ENCODE results near the gene TNFSF15.

Gene TNFSF15

DNA sequence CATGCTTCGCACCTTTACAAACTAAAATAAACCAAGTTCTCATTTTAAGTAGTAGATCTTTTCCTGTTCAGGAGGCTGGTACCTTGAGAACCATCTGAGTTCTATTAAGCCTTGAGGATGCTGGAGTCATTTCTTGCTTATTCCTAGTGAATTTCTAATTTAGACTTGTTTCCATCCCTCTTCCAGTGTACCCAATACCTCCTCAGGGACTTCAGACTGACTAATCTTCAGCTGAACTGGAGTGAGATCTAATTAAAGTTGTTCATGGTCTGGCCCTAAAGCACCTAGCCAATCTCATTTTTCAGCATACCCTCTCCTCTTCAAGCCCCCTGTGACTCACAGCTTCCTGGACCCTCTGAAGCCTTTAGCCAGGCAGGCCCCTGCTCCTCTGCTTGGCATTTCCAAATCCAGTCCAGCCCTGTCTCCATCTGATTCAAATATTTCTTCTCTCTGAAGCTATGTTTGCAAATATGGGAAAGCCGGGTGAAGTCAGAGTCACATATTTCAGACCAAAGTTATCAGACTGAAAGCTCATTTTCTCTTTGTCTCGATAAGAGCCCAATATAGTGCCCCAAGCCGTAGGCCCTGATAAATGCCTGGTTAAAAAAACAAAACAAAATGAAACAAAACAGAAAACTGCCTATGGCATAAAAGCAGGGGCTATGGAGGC, 19.4 kb upstream of the TNFSF15 start:
- no peak for DNase-seq (ENCODE audit: extremely low read depth in 1 of 2, low read depth in 1 of 2)

DNA sequence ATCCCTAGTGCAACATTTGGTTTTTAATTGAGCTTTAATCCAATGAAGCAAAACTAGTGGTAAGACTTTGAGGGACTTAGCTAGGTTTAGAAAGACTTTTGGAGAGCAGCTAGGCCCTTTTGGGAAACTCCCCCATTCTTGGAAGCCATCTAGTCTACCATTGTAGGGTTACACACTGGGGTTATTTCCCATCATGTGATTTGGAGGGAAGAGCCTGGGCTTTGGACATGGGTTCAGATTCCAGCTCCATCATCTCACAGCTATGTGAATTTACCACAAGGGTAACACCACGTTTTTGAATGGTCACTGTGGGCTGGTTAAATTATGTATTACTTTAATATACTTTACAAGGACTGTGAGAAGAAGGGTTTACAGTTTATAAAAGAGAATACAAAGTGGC, 18.3 kb upstream of the TNFSF15 start:
- DNase-seq (ENCODE audit: extremely low read depth in 1 of 2, low read depth in 1 of 2) = no peak

DNA sequence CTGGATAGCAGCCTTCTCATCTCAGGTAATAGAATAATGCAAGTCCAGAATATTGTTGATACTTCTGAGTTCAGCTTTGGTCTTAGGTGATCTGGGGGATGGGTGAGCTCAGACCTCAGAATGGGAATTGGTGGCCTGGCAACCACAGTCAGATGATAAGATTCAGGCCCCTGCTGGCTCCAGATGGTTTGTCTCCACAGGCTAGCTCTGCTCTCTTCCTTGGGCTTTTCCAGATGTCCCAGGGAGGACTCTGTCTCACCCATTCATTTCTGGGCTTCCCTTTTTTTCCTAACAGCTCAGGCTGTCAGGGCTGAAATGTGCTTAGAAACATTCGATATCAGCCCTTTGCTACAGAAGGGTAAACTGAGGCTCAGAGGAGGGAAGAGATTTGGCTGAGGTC, 17.6 kb upstream of the TNFSF15 start:
- DNase-seq (ENCODE audit: extremely low read depth in 1 of 2, low read depth in 1 of 2) = no peak

DNA sequence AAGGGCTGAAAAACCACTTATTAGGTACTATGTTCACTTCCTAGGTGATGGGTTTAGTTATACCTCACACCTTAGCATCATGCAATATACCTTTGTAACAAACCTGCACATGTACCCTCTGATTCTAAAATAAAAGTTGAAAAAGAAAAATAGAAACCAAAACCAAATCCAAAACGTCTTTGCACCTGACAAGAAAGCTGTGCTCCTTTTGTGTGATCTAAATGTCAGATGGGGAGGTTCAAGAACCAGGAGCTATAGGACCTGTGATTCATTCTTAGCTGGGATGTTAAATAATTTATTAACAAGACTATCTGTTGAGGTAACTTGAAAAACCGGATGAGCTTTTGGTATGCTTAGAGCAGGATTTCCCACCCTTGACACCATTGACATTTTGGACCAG, 16.9 kb upstream of the TNFSF15 start:
- DNase-seq (ENCODE audit: extremely low read depth in 1 of 2, low read depth in 1 of 2) = no peak

DNA sequence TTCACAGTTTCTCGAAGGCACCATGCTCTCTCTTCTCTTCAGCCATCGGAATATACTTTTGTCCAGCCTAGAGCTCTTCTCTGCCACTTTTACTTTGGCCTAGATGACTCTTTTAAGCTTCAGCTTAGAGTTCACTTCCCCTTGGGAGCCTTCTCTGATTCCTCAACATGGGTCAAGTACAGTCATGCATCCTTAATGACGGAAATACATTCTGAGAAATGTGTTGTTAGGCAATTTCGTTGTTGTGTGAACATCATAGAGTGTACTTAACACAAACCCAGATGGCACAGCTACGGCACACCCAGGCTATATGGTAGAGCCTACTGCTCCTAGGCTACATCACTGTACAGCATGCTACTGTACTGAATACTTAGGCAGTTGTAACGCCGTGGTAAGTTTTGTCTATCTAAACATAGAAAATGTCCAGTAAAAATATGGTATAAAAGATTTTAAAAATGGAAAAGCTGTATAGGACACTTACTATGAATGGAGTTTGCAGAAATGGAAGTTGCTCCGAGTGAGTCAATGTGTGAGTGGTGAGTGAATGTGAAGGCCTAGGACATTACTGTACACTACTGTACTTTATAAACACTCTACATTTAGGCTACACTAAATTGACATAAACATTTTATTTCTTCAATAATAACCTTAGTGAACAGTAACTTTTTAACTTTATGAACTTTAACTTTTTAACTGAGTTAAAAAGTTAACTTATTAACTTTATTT, 15.1 kb upstream of the TNFSF15 start:
- DNase-seq (ENCODE audit: extremely low read depth in 1 of 2, low read depth in 1 of 2) = no peak

DNA sequence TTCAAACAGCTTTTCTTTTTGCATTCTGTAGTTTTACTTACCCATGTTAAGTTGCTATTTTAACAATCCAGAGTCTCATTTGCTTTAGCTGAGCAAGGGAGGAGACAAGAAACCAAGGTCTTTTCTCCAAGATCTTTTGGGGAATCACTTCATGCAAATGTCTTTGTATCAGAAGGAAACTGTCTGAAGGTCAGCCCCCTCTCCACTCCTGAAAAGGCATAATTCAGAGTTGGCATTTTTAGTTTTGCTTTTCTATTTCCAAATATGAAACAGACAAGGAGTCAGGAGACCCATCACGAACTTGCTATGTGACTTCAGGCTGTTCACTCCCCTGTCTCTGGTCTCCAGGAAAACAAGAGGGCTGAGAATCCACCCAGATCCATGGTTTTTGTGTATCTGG, 12.3 kb upstream of the TNFSF15 start:
- DNase-seq (ENCODE audit: extremely low read depth in 1 of 2, low read depth in 1 of 2) = no peak

DNA sequence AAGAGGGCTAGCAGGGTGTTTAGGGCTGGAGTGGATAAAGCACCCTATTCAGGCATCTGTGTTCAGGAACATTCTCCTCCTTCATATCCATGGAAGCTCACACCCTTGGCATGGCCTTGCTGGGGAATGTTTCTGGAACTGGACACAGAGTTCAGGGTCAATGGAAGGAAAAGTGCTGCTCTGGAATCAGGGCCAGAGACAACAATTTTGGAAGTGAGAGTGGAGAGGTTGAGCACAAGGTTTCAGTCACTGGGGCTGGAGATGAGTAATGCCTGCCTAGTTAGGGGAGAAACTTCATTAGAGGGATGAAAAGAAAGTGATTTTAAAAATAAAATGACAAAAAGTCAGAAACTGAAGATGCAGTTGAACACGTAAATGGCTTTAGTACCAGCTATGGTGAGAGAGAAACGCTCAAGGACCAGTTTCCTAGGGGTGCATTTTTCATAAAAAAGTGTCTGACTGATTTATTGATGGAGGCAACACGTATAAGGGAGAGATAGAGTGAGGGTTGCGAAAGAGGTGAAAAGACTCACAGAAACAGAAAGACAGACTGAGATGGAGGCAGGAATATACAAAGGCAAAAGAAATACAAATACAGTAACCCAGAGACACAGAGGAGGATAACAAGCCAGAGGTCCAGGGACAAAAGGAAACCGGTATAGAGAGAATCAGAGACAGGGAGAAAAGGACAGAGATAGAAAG, 8.0 kb upstream of the TNFSF15 start:
- DNase-seq (ENCODE audit: extremely low read depth in 1 of 2, low read depth in 1 of 2) = no peak

DNA sequence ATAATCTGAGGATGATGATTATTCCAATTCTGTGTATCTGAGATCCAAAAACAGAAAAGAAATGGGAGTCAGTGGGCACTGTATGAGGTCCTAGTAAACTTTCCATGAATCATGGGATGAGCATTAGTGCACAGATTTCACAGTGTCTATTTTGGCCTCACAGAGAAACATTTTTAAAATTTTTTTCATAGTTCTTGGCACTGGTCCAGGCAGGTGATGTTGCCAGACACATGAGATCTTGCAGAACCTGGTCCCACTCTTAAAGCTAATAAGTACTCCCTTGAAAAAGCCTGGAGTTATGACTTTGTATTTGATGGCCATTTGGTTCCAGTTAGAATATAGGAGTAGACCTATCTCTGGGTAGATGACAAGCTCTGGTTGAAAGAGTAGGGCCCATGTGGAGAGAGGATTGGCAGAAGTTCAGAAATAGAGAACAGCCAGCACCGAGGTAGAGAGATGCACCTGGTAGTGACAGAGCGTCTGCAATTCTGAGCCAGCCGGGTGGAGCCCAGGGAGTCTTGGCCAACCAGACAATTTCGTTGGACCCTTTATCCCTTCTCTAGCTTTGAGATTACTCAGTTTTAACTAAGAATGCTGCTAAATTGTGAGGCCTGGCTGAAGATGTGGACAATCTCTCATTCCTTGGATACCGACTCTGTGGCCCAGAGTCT, 6.3 kb upstream of the TNFSF15 start:
- DNase-seq (ENCODE audit: extremely low read depth in 1 of 2, low read depth in 1 of 2) = no peak

DNA sequence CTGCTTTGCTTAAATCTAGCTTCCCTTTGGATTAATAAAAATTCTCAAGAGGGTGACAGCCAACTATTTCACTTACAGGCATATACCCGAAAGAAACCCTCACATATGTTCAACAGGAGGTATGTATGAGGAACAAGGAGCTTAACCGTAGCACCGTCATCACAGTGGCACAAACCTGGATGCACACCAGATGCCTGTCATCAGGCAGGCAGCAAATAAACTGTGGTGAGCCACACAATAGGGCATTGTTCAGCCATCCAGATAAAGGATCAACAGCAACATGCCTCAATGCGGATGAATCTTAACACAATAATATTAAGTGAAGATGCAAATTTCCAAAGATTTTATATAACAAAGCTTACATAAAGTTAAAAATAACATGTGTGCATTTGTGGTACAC, 5.5 kb upstream of the TNFSF15 start:
- DNase-seq (ENCODE audit: extremely low read depth in 1 of 2, low read depth in 1 of 2) = no peak

DNA sequence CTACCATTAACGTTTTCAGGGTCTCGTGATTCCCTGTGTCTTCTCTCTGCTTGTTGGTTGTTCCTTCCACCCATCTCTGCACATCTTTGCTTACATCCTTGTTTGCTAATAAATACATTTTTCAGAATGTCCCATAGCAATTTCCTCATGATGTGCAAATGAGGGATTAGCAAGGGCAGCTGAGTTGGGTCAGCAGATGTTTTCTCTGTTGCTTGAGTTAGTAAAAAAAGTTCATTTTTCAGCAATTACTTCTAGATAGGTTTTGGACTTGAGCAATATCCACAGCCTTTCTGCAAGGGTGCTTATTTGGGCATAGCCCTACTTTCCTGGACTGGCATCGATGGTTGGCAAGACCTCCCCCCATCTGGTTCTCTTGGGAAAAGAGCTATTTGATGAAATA, 4.8 kb upstream of the TNFSF15 start:
- DNase-seq (ENCODE audit: extremely low read depth in 1 of 2, low read depth in 1 of 2) = no peak

DNA sequence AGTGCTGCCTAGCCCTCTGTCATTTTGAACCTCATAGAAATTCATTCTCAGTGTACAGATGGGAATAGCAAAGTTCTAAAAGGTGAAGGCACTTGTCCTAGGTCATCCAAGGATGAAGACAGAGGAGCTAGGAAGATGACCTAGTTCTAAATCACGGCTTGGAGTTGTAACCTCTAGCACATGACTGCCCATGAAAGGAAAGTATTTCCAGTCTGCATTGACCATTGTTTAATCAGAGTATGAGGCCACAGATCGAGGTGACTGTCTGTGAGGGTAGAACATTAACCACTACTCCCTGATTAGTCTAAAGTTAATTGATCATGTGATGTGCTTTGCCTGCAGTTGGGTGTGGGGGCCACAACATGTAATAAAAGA, 674 bp upstream of the TNFSF15 start:
- DNase-seq (ENCODE audit: extremely low read depth in 1 of 2, low read depth in 1 of 2) = no peak

DNA sequence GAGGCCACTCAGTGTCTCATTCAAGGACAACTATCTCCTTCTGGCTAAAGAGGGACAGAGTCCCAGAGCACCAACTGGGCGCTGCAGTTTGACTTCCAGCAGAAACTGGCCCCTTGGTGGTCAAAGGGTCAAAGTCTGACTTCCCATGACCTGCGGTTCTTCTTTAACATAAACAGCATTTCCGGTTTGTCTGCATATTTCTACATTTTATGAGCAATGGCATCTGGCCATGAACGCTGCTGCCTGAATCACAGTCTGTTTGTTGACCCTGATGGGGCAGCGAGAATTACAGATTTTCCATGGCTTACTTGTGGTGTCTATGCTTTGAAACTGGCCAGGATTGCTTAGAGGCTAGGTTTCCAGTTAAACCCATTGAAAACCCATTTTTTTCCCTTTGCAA, 1.3 kb downstream of the TNFSF15 start:
- no peak for DNase-seq (ENCODE audit: extremely low read depth in 1 of 2, low read depth in 1 of 2)

DNA sequence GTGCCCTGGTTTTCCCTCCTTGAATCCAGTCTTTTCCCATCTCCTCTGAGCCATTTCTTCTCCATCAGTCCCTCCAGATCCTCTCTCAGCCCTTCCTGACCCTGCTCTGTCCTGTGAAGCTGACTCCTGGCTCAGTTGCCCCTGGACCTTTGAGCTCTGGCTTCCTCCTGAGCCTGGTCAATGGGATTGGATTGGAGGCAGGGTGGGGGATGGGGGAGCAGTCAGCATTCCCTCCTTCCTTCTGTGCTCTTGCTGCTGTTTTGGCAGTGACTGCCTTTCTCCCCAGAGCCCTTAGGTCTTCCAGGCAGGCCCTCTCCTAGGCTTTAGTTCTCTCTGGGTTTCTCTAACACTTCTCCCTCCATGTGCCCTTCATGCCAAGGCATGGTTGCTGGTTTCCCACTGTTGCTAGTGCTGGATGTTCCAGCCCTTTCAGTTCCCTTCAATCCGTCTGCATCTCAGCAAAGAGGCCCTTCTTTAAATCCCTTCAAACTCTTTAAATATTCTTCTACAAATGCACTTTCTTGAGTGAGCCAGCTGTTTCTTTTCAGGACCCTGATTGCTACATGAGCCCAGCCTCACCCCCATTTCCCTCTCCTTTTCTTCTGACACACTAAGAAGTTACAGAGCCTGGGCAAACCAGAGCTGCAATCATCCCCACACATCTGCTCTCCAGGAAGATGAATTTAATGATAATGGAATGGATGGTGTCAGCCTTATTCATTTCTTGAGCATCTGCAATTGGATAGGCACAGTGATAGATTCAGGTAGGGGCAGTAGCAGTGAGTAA, 2.2 kb downstream of the TNFSF15 start:
- DNase-seq (ENCODE audit: extremely low read depth in 1 of 2, low read depth in 1 of 2) = no peak

DNA sequence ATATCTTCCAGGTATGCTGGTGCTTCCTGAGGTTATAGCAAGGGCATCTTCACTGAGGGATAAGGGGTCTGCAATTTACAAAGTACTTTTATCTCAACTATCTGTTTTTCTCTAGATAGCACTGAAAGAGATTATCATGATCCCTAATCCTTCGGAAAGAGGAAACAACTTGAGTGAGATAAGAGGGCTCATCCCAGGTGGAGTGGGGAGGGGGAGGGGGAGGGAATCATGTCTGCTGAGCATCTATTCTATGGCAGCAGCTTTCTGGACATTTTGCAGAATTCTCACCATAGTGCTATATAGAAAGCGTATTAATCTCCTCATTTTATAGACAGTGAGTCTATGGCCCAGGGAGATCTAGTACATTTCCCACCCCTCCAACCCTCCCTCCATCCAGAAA, 5.9 kb downstream of the TNFSF15 start:
- no peak for DNase-seq (ENCODE audit: extremely low read depth in 1 of 2, low read depth in 1 of 2)

DNA sequence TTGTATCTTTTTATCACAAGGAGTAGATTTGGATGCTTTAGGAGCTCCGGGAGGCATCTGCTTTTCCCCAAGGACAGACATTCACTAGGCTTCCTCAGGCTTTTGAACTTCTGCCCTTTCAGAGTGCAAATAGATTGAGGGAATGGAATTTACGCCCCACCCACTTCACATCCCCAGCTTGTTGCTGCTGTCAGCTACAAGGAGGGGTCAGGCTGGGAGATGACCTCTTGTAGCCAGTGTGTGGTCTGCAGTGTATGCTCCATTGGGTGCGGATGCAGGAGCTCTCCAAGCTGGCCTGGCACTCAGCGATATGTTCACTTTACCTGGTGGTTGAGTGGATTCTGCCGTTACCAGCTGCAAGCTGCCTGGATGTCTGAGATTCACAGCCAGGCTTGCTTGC, 6.4 kb downstream of the TNFSF15 start:
- DNase-seq (ENCODE audit: extremely low read depth in 1 of 2, low read depth in 1 of 2) = no peak

DNA sequence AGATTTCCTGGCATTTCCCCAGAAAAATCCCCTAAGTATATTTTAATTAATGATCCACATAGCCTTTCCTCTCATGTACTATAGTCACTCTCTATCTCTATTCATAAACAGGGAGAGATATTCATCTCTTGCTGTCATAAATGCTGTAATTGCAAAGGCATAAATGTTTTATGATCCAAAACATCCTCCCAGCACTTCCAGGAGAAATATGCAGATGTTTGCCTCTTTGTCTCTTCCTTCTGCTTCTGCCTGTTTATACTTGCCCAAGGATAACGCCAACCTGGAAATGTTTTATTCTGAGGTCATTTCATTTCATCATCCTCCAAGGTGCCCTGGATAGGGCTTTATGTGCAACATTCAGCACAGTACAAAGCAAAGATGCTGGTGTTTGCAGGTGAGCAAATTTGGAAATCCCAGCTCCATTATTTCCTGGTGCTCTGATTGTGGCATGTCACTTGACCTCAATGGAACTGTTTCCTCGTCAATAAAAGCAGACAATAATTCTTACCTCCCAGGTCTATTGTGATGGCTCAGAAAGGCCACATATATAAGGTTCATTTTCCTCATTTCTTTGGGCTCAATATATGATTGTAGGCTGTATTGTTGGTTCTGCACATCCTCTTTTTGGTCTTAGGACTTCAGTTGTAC, 6.9 kb downstream of the TNFSF15 start:
- no peak for DNase-seq (ENCODE audit: extremely low read depth in 1 of 2, low read depth in 1 of 2)

DNA sequence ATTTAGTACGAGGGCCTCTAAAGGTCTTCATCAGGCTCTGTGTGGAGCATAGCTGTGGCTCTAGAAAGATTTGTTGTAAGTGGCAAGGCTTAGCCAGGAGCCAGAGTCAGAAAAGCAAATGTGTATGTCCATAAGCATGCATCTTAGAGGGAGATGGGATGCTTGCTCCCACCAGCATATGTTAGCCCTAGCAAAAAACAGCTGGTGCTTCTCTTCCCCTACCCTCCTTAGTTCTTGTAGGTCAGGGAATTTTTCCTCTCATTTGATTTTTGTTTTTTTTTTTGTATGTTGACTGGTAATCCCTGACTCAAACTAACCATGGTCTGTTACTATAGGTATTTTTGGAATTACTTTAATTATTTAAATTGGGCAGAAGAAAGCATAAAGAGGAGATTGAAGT, 7.7 kb downstream of the TNFSF15 start:
- DNase-seq (ENCODE audit: extremely low read depth in 1 of 2, low read depth in 1 of 2) = no peak

DNA sequence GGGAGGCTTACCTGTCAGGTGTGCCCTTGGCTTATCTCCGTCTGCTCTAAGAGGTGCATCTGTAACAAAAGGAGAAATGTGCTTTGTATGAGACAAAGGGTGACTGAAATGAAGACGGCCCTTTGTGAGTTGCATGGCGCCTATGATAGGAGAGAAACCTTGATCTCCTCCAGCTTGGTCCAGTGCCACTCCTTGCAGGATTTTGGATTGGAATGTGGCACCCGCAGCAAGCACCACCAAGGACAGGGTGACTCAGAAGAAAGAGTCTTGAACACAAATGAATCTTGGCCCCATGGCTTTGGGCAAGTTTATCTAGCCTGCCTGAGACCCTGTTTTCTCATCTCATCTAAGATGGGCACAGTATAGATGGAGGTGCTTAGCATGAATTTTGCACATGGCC, 13.4 kb downstream of the TNFSF15 start:
- no peak for DNase-seq (ENCODE audit: extremely low read depth in 1 of 2, low read depth in 1 of 2)

DNA sequence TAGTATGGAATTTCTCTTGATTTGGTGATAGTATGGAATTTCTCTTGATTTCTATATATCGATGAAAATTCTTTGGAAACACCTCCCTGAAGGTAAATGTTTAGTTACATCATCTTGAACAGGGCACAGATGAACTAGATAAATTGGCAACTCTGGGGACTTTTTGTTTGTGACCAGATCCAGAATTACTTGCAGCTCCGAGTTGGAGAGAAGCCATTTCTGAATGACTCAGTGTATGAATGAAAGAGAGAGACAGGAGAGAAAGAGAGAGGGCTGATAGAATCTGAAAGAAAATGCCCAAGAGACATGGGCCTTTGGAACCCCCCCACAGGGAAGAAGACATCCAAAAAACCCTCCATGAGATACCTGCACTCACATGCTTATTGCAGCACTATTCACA, 14.1 kb downstream of the TNFSF15 start:
- DNase-seq (ENCODE audit: extremely low read depth in 1 of 2, low read depth in 1 of 2) = no peak

DNA sequence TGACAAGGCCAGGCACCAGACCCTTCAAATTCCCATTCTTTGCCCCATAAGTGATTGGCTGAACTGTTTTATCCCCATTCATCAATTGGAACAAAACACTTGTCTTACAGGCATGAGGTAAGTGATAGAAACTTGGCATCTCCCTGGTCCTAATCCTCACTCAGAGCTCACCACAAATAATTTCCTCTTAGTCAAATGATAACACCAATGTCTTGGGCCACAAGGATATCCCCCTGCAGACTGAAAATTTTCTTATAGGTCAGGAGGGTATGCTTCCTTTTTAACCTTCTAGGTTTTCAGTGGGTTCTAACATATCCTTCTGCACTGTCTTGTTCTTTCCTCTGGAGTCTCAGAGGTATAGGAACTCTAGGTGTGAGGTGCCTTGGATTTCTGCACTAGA, 14.5 kb downstream of the TNFSF15 start:
- DNase-seq (ENCODE audit: extremely low read depth in 1 of 2, low read depth in 1 of 2) = no peak

DNA sequence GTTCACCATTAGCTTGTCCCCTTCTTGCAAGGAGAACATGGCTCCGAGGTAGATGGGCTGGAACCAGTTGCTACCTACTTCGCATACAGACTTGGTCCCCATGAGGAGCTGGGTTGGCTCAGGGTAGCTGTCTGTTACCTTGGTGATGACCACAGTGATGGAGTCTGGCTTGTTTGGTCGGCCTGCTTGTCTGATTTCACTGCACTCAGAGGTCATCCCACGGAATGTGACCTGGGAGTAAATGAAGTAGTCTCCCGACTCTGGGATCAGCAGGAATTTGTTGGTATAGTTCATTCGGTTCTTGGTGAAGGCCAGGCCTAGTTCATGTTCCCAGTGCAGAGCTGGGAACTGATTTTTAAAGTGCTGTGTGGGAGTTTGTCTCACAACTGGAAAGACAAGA, 15.3 kb downstream of the TNFSF15 start:
- DNase-seq (ENCODE audit: extremely low read depth in 1 of 2, low read depth in 1 of 2) = no peak
